ENCODE results near the gene KCTD7. TPM values are rescaled to one million over a fixed set of nuclear protein-coding genes. Genes with fewer than 3 reads are reported as not detected.

The KCTD7 gene
- total and polyA plus RNA-seq, 9 donors, result 10.1 to 19.1 (median 18.1) TPM

Other genes with a start within 250 kb of the KCTD7 start
- 15.9 TPM for gene RABGEF1, start 111.9 kb downstream of the KCTD7 start, total RNA-seq
- 10 to 100 TPM; 17.2 to 22.8 (median 19.0) TPM for gene RABGEF1, start 111.9 kb downstream of the KCTD7 start, polyA plus RNA-seq (ENCODE audit: insufficient read depth in 1 of 8, insufficient read length in 8 of 8, low replicate concordance in 1 of 8)

Data from muscle of leg (tissue), 9 donors.